ENCODE data around the gene TMLHE. TPM values are rescaled to one million over a fixed set of nuclear protein-coding genes. Genes with fewer than 3 reads are reported as not detected.
"Not testable (repeated sequence)": the region's sequence is repeated elsewhere in the genome, so short reads cannot be mapped to it uniquely, and the experiment has no call there.

Gene TMLHE
- total RNA-seq, 1 experiment from 2014 or later, result 12.2 TPM

DNA sequence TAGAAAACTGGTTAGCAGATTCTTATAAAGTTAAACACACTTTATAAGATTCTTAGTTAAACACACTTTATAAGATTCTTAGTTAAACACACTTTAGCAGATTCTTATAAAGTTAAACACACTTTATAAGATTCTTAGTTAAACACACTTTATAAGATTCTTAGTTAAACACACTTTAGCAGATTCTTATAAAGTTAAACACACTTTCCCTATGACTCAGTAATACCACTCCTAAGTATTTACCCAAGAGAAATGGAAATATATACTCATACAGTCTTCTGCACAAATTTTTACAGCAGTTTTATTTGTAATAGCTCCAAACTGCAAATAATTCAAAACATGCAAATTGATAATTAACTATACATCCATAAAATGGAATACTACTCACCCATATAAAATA, 7.4 kb upstream of the TMLHE start:
- DNase-seq (ENCODE audit: low read depth, low spot score); CTCF ChIA-PET; H3K9me2 ChIP-seq (ENCODE audit: insufficient read depth); POLR2A ChIA-PET; H3K79me2 ChIP-seq (ENCODE audit: insufficient read depth, low read length); H3K4me1 ChIP-seq (ENCODE audit: control insufficient read depth in 1 of 2, insufficient read depth in 2 of 2, low read length in 2 of 2); H3K4me3 ChIP-seq (replicated peaks in 1 of 2; ENCODE audit: low read depth in 1 of 2, low read length in 2 of 2); H3K9me3 ChIP-seq (ENCODE audit: control insufficient read depth in 1 of 2, insufficient read depth in 1 of 2, low read depth in 1 of 2, low read length in 2 of 2); H3K9ac ChIP-seq (ENCODE audit: low read length); H4K20me1 ChIP-seq (ENCODE audit: insufficient read depth); H3K27ac ChIP-seq (ENCODE audit: low read depth, low read length); BruUV-seq (replicated peaks); H3K4me2 ChIP-seq (ENCODE audit: low read length); ATAC-seq; intact Hi-C loops (cut with micrococcal nuclease); H3K27me3 ChIP-seq (ENCODE audit: insufficient read depth, low read length); RAD21 ChIA-PET (ENCODE audit: low non-redundant PET in 1 of 2, low total read pairs in 2 of 2, uncharacterized antibody in 2 of 2, unreplicated experiment in 2 of 2); H2AFZ ChIP-seq (ENCODE audit: low read depth, low read length, poor library complexity, severe bottlenecking); H3K36me3 ChIP-seq (ENCODE audit: control insufficient read depth in 1 of 2, insufficient read depth in 2 of 2, low read length in 2 of 2): not testable (repeated sequence)

DNA sequence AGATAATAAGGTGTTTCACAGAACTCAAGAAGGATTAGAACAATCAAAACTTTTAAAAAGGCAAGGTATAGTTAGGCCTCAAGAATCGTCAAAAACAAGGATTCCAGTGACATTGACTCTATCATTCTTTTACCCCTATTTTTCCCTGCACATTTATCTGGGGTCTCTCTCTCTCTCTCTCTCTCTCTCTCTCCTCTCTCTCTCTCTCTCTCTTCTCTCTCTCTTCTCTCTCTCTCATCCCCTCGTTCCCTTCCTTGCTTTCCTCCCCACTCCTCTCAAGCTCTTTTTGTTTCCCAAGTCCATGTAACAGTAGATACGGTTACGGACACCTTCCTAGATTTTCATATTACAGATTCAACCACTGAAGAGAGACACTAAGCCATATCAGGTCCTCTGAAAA, 3.2 kb upstream of the TMLHE start:
- no peak overlapping the region for H2AFZ ChIP-seq (ENCODE audit: low read depth, low read length, poor library complexity, severe bottlenecking)
- no peaks in the 10 kb centered on the region for H3K27me3 ChIP-seq (ENCODE audit: insufficient read depth, low read length)
- no peak for TF ChIP-seq CBX3 (IDR thresholded peaks at IDR 0.05; ENCODE audit: low read depth)
- no peak for TF ChIP-seq POLR2A (IDR thresholded peaks at IDR 0.05; ENCODE audit: borderline replicate concordance, extremely low read depth, insufficient read depth, insufficient read length)
- TF ChIP-seq EZH2phosphoT487 (IDR thresholded peaks at IDR 0.05; ENCODE audit: borderline replicate concordance), result no peak
- TF ChIP-seq EZH2 (IDR thresholded peaks at IDR 0.05), result no peak
- TF ChIP-seq, protein P1, sequence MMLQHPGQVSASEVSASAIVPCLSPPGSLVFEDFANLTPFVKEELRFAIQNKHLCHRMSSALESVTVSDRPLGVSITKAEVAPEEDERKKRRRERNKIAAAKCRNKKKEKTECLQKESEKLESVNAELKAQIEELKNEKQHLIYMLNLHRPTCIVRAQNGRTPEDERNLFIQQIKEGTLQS (IDR thresholded peaks at IDR 0.05), result no peak
- no peak for TF ChIP-seq CEBPB (IDR thresholded peaks at IDR 0.05; ENCODE audit: low read depth)
- no peak for TF ChIP-seq ZFX (IDR thresholded peaks at IDR 0.05)
- no peak for TF ChIP-seq ELF1 (IDR thresholded peaks at IDR 0.05; ENCODE audit: borderline replicate concordance, low read depth)
- no peak for TF ChIP-seq YY1 (IDR thresholded peaks at IDR 0.05; ENCODE audit: extremely low read depth, insufficient replicate concordance, low read depth, low read length)
- TF ChIP-seq FOSL1 (IDR thresholded peaks at IDR 0.05; ENCODE audit: low read depth), result no peak
- TF ChIP-seq SP1 (IDR thresholded peaks at IDR 0.05; ENCODE audit: low read depth), result no peak
- H3K4me3 ChIP-seq (replicated peaks in 1 of 2; ENCODE audit: low read depth in 1 of 2, low read length in 2 of 2), result no peak overlapping the region
- ChIA-PET RAD21 (ENCODE audit: low non-redundant PET in 1 of 2, low total read pairs in 2 of 2, uncharacterized antibody in 2 of 2, unreplicated experiment in 2 of 2) (no interaction called here), CTCF (no interaction called here), POLR2A (no interaction called here)
- DNase-seq (ENCODE audit: low read depth, low spot score), result no peak
- no peaks in the 10 kb centered on the region for H4K20me1 ChIP-seq (ENCODE audit: insufficient read depth)
- H3K4me1 ChIP-seq (ENCODE audit: control insufficient read depth in 1 of 2, insufficient read depth in 2 of 2, low read length in 2 of 2), result peaks cover 3 to 11% of the 10 kb centered on the region in 2 experiments; a peak in 1 of 4 replicates
- H3K4me2 ChIP-seq (ENCODE audit: low read length), result no peak overlapping the region
- H3K36me3 ChIP-seq (ENCODE audit: control insufficient read depth in 1 of 2, insufficient read depth in 2 of 2, low read length in 2 of 2), result no peaks in the 10 kb centered on the region
- no peak overlapping the region for H3K27ac ChIP-seq (ENCODE audit: low read depth, low read length)
- H3K9ac ChIP-seq (ENCODE audit: low read length), result no peak overlapping the region
- intact Hi-C loops (cut with micrococcal nuclease), result no loop called here
- H3K9me3 ChIP-seq (ENCODE audit: control insufficient read depth in 1 of 2, insufficient read depth in 1 of 2, low read depth in 1 of 2, low read length in 2 of 2), result no peaks in the 10 kb centered on the region
- no peaks in the 10 kb centered on the region for H3K9me2 ChIP-seq (ENCODE audit: insufficient read depth)
- no peak for ATAC-seq
- H3K79me2 ChIP-seq (ENCODE audit: insufficient read depth, low read length), result peaks cover 12% of the 10 kb centered on the region
- BruUV-seq (replicated peaks), result no TSS peak
